NB4 (cell line): ENCODE results near the gene RAB32.

Experiments used
- POLR2A ChIP-seq: IDR thresholded peaks from 2 replicates; pipeline ENCODE4 v1.6.1; 2011; ENCODE audit warnings: mild to moderate bottlenecking; ENCODE audit not compliant: insufficient read length; ENCODE audit errors: extremely low read depth
- TF ChIP-seq, protein P1 (sequence below): IDR thresholded peaks from one replicate; pipeline ENCODE4 v1.5.1; 2012; ENCODE audit warnings: low read depth, low read length

DNA sequence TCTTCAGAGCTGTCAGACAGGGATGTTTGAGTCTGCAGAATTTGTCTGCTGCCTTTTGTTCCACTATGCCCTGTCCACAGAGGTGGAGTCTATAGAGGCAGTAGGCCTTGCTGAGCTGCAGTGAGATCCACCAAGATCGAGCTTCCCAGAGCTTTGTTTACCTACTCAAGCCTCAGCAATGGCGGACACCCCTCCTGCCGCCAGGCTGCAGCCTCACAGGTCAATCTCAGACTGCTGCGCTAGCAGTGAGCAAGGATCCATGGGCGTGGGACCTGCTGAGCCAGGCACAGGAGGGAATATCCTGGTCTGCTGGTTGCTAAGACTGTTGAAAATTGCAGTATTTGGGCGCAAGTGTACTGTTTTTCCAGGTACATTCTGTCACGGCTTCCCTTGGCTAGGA is 28.4 kb upstream of the RAB32 start:
- TF ChIP-seq, protein P1, sequence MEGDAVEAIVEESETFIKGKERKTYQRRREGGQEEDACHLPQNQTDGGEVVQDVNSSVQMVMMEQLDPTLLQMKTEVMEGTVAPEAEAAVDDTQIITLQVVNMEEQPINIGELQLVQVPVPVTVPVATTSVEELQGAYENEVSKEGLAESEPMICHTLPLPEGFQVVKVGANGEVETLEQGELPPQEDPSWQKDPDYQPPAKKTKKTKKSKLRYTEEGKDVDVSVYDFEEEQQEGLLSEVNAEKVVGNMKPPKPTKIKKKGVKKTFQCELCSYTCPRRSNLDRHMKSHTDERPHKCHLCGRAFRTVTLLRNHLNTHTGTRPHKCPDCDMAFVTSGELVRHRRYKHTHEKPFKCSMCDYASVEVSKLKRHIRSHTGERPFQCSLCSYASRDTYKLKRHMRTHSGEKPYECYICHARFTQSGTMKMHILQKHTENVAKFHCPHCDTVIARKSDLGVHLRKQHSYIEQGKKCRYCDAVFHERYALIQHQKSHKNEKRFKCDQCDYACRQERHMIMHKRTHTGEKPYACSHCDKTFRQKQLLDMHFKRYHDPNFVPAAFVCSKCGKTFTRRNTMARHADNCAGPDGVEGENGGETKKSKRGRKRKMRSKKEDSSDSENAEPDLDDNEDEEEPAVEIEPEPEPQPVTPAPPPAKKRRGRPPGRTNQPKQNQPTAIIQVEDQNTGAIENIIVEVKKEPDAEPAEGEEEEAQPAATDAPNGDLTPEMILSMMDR, result no peak
- no peak for TF ChIP-seq POLR2A
